ENCODE results near the gene ECHS1.

The ECHS1 gene

GRCh38 chr10:133359554-133359971, 13.6 kb downstream of the ECHS1 start:
- in situ Hi-C loops (cut with MboI; ENCODE audit: low sequenced_read_pairs), result no loop called here

DNA sequence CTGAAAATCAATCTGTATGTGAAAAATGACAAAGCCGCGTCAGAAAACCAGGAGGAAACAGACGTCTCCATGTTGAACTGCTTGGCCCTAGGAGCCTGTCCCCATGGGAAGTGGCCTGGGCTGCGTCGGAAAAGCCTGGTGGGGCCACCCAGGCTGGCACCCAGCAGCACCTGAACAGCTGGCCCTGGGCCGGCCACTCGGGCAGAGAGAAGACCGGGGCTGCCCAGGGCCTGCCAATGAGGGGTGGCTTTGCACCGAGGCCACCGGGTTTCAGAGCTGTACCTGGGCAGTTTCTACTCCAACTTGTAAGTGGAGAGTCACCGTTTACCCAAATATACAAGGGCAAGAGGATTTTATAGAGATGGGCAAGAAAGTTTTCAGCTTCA, 14.2 kb downstream of the ECHS1 start:
- in situ Hi-C loops (cut with MboI; ENCODE audit: low sequenced_read_pairs), result no loop called here

- in situ Hi-C loops (cut with MboI; ENCODE audit: low sequenced_read_pairs), result no loop called here
Observed at GRCh38 chr10:133358162-133358924, 14.8 kb downstream of the ECHS1 start.

DNA sequence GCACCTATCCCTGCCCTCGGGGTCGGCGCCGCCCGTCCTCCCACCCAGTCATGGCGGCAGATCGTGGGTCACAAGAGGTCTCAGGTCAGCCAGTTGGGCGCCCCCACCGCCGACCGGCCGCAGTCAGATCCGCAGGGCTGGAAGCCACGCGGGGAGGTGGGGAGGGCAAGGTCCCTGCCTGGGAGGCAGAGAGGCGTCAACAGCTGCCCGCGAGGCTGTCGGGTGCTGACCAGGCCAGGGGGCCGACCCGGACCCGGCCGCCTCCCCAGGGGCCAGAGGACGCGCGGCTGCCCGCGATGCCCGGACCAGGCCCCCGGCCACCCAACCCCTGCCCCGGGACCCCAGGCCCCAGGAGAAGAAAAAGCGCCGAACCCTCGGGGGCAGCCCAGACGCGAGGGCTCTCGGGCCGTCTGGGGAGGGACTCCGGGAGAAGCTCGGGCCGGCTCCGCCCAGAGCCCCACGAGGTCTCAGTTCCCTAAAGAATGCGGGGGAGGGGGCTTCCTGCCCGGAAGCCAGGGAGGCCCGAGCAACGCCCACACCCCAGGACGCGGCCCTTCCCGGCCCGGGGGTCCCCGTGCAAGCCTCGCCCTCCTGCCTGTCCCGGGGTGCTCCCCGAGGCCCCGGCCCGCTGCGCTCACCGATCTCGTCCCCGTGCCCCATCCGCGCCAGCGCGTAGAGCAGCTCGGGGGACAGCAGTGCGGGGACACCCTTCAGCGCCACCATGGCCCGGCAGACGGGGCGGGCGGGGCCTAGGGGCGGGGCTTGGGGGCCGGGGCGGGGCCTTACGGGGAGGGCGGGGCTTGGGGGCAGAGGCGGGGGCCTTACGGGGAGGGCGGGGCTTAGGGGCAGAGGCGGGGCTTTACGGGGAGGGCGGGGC, 15.6 kb downstream of the ECHS1 start, which contains the start of gene FUOM:
FUOM (minus strand) TSS at position 735 of the 877 bp plus-strand sequence; CDS start at position 723, 12 bp downstream.
- in situ Hi-C loops (cut with MboI; ENCODE audit: low sequenced_read_pairs), result no loop called here

DNA sequence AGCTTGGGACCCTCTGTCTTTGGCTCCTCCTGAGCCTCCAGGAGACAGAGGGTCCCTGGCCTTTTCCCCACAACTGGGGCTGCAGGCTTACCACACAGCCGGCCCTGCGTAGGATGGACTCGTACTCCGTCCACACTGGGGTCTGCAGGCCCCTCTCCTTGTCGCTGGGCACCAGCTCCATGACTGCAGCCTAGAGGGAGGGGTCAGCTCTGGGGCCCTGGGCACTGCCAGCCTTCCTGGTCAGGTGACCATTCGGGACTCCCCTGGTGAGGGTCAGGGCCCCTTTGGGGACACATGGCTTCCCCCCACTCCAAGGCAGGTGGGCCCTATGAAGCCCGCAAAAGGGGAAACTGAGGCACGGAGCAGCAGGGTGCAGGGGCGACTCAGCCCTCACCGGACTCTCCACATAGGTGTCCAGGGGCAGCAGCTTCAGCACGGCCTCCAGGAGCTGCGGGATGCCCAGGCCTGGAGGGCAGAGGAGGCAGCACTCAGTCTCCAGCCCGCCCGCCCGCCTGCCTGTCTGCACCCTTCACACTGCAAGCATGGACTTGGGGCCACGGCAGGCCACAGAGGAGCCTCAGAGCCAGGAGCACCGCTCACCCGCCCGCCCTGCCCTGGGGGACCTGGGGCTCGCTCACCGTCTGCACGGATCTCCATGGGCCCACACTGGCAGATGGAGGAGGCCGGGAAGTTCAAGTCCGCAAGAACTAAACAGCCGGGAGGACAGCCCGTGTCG, 16.4 kb downstream of the ECHS1 start:
- in situ Hi-C loops (cut with MboI; ENCODE audit: low sequenced_read_pairs), result no loop called here

GRCh38 chr10:133355991-133356390, 17.2 kb downstream of the ECHS1 start:
- in situ Hi-C loops (cut with MboI; ENCODE audit: low sequenced_read_pairs), result no loop called here

GRCh38 chr10:133355266-133355665, 17.9 kb downstream of the ECHS1 start:
- in situ Hi-C loops (cut with MboI; ENCODE audit: low sequenced_read_pairs), result no loop called here

DNA sequence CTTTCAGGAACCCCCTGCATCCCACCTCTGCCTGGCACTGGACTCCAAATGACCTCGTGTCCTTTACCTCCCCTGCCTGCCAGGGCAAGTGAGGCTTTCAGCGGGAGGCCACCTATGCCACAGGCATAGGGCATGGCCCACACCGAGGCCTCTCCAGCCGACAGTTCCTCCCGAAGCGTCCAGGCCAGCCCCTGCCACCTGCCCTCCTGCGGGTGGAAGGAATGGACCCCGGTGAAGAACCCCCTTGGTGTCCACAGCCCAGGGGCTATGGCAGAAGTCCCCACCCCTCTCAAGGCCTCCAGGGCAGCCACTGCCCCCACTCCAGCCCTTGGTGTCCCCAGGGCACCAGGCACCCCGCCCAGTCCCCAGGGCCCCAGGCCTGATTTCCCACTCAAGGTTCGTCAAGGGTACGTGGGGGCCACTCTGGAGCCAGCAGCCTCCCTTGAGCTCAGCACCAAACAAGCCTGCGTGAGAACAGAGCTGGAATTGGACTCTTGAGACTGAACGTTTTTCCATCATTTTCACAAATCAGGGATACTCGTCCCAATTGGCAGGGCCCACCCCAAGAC, 18.4 kb downstream of the ECHS1 start:
- in situ Hi-C loops (cut with MboI; ENCODE audit: low sequenced_read_pairs), result no loop called here

DNA sequence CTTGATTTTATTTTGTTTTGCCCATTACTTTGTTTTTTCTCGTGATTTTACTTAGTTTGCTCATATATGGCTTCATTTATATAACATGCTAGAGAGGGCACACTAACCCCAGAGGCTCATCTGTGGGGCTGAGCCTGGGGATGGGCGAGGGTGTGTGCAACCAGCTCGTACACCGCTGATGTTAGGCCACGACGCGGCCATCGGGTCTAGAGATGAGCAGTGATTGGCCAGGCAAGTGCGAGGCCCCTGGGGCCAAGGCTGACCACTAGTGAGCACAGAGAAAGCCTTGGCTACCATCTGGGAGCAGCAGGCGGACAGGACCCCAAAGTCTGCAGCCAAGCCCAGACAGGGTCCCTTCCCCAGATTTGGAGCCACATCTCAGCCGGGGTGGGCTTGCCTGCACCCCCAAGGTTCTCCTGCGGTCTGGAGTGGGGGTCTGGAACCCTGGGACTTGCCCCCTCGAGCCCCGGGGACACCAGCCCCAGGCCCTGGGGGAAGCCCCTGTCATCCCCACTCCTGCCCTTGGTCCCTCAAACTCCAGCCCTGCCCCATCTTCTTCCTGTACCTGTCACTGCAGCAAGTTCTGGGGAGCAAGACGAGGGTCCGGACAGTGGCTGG, 19.1 kb downstream of the ECHS1 start:
- in situ Hi-C loops (cut with MboI; ENCODE audit: low sequenced_read_pairs), result no loop called here

GRCh38 chr10:133353202-133353959, 19.8 kb downstream of the ECHS1 start:
- in situ Hi-C loops (cut with MboI; ENCODE audit: low sequenced_read_pairs), result no loop called here

DNA sequence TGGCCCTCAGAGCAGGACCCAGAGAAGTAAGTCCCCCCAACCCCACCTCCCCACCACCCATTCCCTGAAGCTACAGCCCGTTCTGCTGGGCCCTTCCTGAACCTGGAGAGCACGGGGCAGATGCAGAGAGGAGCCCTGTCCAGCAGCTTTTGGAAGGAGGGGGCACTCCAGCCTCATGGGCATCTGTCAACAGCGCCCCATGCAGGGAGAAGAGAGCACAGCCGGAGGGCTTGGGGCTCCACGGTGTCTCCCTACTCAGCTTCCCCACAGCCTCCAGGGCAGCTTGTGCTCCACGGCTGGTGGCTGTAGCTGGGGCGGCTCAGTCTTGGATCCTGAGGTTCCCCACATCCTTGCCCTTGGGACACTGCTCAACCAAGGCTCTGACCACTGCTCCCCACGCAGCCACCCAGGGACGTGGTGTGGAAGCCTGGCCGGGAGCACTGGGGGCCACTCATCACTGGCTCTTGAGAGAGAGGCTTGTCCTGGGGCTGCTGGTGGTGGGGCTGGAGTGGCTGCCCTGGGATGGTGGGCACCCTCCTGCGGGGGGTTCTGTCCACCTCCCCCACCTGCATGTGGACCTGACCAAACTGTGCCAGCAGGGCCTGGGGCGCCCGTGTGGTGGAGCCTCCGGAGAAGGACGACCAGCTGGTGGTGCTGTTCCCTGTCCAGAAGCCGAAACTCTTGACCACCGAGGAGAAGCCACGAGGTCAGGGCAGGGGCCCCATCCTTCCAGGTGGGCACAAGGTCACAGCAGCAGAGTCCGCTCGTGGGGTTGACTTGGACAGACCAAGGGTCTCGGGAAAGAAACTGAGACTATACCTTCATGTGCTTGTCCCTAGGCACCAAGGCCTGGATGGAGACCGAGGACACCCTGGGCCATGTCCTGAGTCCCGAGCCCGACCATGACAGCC, 21.5 kb downstream of the ECHS1 start:
- in situ Hi-C loops (cut with MboI; ENCODE audit: low sequenced_read_pairs), result no loop called here

GRCh38 chr10:133350950-133351329, 22.2 kb downstream of the ECHS1 start:
- in situ Hi-C loops (cut with MboI; ENCODE audit: low sequenced_read_pairs), result no loop called here

GRCh38 chr10:133350283-133350949, 22.7 kb downstream of the ECHS1 start:
- in situ Hi-C loops (cut with MboI; ENCODE audit: low sequenced_read_pairs), result no loop called here

DNA sequence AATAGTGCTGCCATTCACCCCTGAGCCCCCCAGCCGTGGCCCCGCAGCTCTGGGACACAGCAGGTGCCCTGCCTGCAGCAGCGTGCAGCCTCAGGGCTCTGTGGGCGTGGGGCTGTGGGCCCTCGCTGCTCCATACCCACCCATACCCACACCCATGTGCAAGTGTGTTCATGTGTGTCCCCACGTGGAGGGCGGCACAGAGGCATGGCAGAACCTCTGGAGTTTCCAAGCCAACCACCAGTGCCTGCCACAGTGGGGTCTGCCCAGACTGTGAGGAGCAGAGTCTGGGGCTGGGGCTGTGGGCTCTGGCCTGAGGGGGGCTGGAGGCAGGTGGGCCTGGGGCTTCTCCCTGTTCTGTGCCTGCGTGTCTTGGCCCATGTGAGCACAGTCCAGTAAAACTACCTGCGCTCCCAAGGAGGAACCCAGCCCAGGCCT, 23.6 kb downstream of the ECHS1 start:
- in situ Hi-C loops (cut with MboI; ENCODE audit: low sequenced_read_pairs), result no loop called here

DNA sequence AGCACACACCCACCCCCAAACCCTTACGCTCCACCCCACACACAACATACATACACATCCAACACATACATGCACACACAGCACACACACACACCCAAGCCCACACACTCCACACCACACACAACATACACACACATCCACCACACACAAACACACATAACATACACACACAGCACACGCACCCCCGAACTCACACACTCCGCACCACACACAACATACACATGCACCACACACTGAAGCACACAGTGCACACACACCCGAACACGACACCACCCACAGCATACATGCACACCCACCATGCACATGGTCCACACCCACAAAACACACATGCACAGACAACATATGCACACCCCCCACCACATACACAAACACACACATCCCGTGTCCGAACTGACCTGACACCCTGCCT, 24.0 kb downstream of the ECHS1 start:
- in situ Hi-C loops (cut with MboI; ENCODE audit: low sequenced_read_pairs), result no loop called here

DNA sequence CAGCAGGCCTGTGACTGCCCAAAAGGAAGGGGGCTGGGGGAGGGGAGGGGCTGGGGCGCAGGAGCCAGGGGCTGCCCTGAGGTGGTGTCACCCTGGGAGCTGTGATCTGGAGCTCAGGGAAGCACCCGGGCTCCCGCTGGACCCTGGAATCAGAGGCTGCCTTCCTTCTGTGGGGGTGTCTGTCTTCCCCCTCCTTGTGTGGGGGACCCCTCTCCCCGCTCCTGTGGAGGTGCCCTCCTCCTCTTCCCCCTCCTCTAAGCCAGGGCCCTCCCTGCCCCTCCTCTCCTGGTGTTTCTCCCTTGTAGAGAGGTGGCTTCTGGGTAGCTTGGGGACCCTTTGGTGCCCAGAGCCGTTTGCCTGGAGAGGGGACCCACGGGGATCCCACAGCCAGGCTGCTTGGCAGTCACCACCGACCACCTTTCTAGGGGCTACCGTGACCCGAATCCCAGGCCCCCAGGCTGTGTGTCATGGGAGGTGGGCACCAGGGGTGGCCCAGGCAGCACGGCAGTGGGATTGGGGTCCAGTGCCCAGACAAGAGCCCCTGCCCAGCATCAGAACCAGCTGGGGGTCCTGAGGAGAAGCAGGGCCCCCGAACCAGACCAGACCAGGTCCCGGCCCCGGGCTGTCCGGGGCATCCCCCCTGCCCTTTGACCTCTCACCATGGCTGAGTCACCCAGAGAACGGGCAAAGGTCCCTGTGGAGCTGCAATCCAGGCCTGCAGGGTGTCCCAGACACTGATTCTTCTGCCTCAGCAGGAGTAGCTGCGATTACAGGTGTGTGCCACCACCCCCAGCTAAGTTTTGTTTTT, 25.2 kb downstream of the ECHS1 start:
- in situ Hi-C loops (cut with MboI; ENCODE audit: low sequenced_read_pairs), result no loop called here

DNA sequence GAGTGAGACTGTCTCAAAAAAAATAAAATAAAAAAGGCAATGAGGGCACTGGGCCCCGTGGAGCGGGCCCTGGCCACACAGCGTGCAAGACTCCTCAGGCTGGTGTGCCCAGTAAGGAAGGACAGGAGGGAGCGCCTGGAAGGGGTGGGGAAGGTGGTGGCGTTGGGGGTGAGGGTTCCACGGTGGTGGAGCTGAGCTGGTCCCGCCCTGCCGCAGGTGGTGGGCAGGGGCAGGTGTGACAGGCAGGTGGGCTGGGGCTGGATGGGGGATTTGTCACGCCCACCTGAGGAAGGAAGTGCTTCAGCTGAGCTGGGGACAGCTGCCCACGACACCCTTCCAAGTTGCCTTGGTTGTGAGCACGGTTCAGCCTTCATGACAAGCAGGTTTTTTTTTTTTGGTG, 26.7 kb downstream of the ECHS1 start:
- in situ Hi-C loops (cut with MboI; ENCODE audit: low sequenced_read_pairs), result no loop called here
